Testis (tissue), 2 donors: ENCODE data around the gene SERPINE2.

Experiments
- POLR2A ChIP-seq: fragments of 450-650 bp; IDR thresholded peaks from one replicate; pipeline ENCODE4 v1.6.1; 2017; ENCODE audit warnings: antibody characterized with exemption, mild to moderate bottlenecking, moderate library complexity
- TF ChIP-seq, protein P1 (sequence below), 3 experiments: fragments of 450-650 bp in 2 of 3; fragments of 200-600 bp in 1 of 3; sonication (generic) in 1 of 3; IDR thresholded peaks; one replicate each; pipeline ENCODE4 v1.5.1; 2016 to 2019; ENCODE audit warnings: antibody characterized with exemption in 3 of 3, mild to moderate bottlenecking in 2 of 3, moderate library complexity in 1 of 3

DNA sequence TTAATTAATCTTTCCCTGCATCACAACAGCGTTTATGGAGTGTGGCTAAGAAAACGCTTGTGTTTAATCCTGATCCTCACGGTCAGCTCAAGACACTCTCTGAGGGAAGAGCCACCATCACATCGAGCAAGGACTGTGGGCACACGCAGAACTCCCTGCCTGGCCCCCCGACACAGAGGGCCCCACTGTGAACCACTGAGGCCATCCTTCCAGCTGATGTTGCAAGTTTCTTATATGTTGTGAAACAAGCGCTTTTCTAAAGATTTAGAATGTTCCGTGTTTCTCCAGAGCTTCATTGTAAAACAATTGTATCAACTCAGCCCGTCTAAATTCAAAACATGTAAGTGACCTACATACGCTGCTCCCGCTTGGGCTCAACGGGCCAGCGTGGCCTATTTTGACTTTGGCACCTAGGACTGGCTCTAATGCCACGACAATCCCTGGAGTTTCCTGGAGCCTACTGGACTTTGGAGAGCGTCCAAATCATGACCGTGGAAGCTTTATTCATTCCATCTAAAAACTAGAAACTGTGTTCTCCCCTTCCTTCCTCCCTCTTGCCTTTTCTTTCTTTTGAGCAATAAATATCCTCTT is 34.9 kb downstream of the SERPINE2 start:
- TF ChIP-seq, protein P1, sequence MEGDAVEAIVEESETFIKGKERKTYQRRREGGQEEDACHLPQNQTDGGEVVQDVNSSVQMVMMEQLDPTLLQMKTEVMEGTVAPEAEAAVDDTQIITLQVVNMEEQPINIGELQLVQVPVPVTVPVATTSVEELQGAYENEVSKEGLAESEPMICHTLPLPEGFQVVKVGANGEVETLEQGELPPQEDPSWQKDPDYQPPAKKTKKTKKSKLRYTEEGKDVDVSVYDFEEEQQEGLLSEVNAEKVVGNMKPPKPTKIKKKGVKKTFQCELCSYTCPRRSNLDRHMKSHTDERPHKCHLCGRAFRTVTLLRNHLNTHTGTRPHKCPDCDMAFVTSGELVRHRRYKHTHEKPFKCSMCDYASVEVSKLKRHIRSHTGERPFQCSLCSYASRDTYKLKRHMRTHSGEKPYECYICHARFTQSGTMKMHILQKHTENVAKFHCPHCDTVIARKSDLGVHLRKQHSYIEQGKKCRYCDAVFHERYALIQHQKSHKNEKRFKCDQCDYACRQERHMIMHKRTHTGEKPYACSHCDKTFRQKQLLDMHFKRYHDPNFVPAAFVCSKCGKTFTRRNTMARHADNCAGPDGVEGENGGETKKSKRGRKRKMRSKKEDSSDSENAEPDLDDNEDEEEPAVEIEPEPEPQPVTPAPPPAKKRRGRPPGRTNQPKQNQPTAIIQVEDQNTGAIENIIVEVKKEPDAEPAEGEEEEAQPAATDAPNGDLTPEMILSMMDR (IDR thresholded peaks at IDR 0.05) = no peak
- TF ChIP-seq POLR2A = no peak
